HG03378 (cell line): ENCODE results near the gene TBC1D16.

ENCODE experiments used
- ATAC-seq: cut with Tn5 transposase; IDR thresholded peaks from one replicate; pipeline ENCODE4 v1.9.1; 2021; ENCODE audit warnings: mild to moderate bottlenecking, moderate library complexity; ENCODE audit not compliant: unreplicated experiment

Gene TBC1D16

GRCh38 chr17:79989106-79989835, 46.4 kb downstream of the TBC1D16 start:
- no peak for ATAC-seq

- ATAC-seq: no peak
Observed at GRCh38 chr17:79988185-79988971, 47.3 kb downstream of the TBC1D16 start.

GRCh38 chr17:79987935-79988184, 47.8 kb downstream of the TBC1D16 start:
- no peak for ATAC-seq

DNA sequence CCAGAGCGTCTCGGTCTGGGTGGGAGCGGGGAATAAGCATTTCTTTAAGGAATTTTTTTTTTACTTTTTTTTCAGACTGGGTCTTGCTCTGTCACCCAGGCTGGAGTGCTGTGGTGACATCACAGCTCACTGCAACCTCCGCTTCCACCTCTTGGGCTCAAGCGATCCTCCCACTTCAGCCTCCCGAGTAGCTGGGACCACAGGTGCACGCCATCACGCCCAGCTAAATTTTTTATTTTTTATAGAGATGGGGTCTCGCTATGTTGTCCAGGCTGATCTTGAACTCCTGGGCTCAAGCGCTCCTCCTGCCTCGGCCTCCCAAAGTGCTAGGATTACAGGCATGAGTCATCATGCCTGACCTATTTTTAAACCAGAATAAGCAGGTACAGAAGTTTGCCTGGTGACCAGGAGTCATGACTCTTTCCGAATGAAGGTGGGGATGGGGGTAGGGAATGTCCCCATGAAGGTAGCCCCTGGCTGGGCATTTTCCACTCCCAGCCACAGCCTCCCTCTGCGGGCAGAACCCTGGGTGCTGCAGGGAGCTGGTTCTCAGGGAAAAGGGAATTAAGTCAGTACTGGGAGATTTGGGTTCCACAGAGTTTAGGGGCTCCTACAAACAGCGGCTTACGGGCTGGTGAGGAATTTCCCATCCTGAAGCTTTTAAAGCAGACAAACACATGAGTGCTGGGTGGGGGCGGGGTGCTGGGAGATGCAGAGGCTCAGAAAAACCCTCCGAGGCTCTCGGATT, 48.3 kb downstream of the TBC1D16 start:
- ATAC-seq: no peak

GRCh38 chr17:79986411-79987186, 49.1 kb downstream of the TBC1D16 start:
- ATAC-seq: no peak

DNA sequence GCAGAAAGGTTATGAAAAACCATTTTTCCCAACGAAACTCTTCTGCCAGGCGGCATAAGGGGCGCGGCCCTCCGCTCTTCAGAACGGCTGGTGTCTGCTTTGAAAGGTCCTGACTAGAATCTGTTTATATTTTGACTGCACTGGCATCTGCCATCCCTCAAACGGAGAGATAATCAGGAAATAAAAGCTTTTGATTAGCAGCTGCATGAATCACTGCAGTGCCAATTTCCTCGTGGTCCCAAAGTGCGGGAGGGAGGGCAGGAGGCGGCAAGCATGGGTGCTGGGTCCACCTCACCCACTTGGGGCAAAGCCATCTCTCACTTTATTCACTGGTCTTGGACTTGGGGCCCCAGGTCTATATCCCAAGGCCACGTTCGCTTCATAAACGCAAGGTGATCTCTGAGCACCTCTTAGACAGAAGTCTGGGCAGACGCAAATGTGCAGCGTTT, 49.7 kb downstream of the TBC1D16 start:
- ATAC-seq: no peak

- no peak for ATAC-seq
Observed at GRCh38 chr17:79985361-79985942, 50.2 kb downstream of the TBC1D16 start.

DNA sequence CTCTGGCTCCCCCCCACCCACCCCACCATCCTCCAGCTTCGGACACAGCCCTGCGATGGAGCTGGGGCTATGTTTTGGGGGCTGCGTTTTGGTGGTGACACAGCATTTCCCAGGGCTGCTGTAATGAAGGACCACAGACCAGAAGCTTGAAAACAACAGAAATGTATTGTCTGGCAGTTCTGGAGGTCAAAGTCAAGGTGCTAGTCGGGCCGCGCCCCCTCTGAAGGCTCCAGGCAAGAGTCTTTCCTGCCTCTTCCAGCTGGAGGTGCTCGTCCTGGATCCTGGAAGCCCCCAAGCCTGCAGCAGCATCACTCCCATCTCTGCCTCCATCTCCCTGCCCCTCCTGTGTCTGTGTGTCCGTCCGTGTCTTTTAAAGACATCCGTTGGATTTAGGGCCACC, 50.8 kb downstream of the TBC1D16 start:
- ATAC-seq: no peak

GRCh38 chr17:79984045-79984840, 51.4 kb downstream of the TBC1D16 start:
- ATAC-seq: no peak

- ATAC-seq: no peak
Observed at GRCh38 chr17:79983456-79983855, 52.2 kb downstream of the TBC1D16 start.

GRCh38 chr17:79982986-79983385, 52.7 kb downstream of the TBC1D16 start:
- no peak for ATAC-seq

- no peak for ATAC-seq
Observed at GRCh38 chr17:79981661-79982101, 54.0 kb downstream of the TBC1D16 start.

GRCh38 chr17:79981090-79981489, 54.6 kb downstream of the TBC1D16 start:
- no peak for ATAC-seq

DNA sequence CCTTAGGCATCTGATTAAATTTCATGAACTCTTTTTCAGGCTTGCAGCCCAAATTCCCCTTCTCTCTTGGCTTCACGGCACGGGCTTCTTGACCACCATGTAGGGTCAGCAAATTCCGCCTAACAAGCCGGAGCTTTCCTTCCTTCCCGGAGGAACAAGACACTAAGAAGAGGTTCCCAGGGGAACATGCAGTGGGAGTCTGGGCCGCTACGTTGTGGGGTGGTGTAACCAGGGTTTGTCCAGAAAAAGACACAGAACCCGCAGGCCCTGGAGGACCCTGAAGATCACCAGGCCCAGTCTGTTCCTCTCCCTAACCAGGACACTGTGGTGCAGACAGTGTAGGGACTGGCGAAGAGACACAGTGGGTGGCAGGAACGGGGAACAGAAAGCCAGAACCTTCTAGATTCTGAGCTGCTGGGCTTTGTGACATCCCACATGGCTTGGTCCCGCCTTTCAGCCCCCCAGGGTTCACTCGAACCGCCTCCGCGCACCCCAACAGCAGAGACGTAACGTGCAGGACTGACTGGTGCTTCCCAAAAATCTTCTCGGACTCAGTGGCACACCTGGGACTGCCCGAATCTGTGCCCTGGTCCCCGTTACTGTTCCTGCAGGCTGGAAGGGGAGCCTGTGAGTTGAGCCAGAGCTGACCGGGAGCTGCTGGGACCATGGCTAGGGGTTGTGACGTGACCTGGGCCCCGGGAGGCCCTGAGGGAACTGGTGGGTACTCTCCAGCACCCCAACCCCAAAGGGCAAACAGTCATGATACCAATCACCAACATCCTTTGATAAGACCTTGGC, 55.2 kb downstream of the TBC1D16 start:
- ATAC-seq: no peak

DNA sequence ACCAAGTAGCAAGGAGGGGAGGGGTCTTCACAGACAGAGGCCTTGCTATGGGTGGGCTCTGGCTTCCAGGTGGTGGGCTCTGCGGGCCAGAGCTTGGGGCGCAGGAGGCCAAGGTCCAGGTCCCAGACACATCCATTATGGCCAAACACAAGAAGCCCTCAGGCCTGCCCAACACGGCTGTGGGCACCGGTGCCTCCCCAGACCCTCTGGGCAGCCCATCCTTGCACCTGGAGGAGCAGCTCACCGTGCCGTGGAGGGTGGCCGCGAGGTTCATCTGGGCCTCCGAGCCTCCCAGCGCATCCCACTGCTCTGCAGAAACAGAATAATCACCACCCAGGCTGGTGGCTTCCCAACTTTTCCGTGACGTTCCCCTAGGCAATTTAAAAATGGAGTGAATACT, 55.9 kb downstream of the TBC1D16 start:
- ATAC-seq: no peak

- no peak for ATAC-seq
Observed at GRCh38 chr17:79979221-79979741, 56.4 kb downstream of the TBC1D16 start.

DNA sequence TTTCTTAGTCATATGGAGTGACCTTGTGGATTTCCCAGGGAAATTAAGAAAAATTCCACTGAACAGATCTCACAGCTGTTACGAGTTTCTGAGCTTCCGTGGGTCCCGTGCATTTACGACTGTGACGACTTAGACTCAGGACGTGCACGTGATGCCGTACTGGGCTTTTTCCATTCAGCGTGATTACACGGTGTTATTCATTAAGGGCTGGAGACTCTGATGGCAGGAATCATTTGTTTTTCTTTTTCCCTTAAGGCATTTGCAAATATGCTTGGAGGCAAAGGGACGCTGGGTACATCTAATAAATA, 57.2 kb downstream of the TBC1D16 start:
- no peak for ATAC-seq

DNA sequence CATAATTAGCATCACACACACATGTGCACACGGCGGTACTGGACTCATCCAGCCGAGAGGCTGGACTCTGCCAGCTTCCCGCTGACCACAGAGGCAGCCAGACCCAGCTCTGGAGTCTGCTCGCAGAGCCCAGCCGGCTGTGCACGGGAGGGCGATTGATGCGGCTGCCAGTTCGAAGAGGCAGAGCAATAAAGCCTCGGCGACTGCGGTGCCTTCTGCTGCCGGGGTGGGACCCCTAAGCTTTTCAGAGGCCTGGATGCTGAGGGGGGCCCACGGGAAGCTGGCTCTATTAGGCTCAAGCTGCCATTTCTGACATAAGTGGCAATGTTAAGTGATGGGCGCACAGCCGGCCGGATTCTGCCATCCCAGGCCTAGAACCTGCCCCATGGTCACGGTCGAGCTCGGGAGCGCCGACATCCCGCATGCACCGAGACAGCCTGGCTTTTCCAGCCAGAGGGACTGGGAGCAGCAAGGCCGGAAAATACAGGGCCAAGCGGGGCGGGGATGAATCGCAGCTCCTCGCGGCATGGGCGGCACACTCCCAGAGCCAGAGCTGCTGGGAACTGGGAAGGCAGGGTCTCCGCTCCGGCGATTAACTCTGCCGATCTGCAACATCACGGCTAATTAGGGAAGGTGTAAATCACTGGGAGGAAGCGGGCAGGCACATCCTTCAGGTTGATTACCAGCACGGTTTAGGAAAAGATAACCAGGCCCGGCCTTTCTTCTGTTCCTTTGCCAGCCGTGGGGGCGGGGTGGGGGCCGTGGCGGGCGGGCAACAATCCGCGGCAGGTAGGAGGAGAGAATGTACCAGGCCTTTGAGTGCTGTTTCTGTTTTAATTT, 57.7 kb downstream of the TBC1D16 start:
- no peak for ATAC-seq
